NCI-H2081 treated with DMSO at 0.1 percent for 48 hours (cell line): ENCODE measurements around the gene BRWD1.

Experiments
- DNase-seq: peaks from one replicate; lab custom pipeline; 2025; lab: John Stamatoyannopoulos, UW

Gene BRWD1

GRCh38 chr21:39327727-39328126 lies 14.3 kb upstream of the BRWD1 start:
- no peak for DNase-seq

GRCh38 chr21:39326607-39327307 lies 13.3 kb upstream of the BRWD1 start:
- no peak for DNase-seq

- DNase-seq = no peak
Measured at GRCh38 chr21:39325458-39325857, 12.0 kb upstream of the BRWD1 start.

GRCh38 chr21:39321424-39321823 lies 8.0 kb upstream of the BRWD1 start:
- DNase-seq = no peak

GRCh38 chr21:39319814-39320332 lies 6.4 kb upstream of the BRWD1 start:
- no peak for DNase-seq

- DNase-seq = no peak
Measured at GRCh38 chr21:39319251-39319756, 5.9 kb upstream of the BRWD1 start.

GRCh38 chr21:39318091-39318959 lies 4.9 kb upstream of the BRWD1 start:
- DNase-seq = no peak

GRCh38 chr21:39317134-39318090 lies 4.0 kb upstream of the BRWD1 start:
- no peak for DNase-seq

- DNase-seq = no peak
Measured at GRCh38 chr21:39316729-39317128, 3.3 kb upstream of the BRWD1 start.

GRCh38 chr21:39315603-39316445 lies 2.4 kb upstream of the BRWD1 start:
- no peak for DNase-seq

GRCh38 chr21:39314143-39315027 lies 953 bp upstream of the BRWD1 start:
- no peak for DNase-seq

- DNase-seq = no peak
Measured at GRCh38 chr21:39313042-39313570, 326 bp downstream of the BRWD1 start.

GRCh38 chr21:39312112-39313041 lies 1.1 kb downstream of the BRWD1 start:
- peak; percentile 63 for DNase-seq

- DNase-seq = no peak
Measured at GRCh38 chr21:39311164-39311563, 2.3 kb downstream of the BRWD1 start.

GRCh38 chr21:39307466-39307865 lies 6.0 kb downstream of the BRWD1 start:
- no peak for DNase-seq

GRCh38 chr21:39300587-39300986 lies 12.8 kb downstream of the BRWD1 start:
- DNase-seq = no peak

GRCh38 chr21:39296891-39297290 lies 16.5 kb downstream of the BRWD1 start:
- no peak for DNase-seq

- no peak for DNase-seq
Measured at GRCh38 chr21:39288987-39289386, 24.4 kb downstream of the BRWD1 start.
